NCI-H2029 treated with DMSO at 0.1 percent for 48 hours (cell line): Measurements from ENCODE around the gene CRTAP.
"Not testable (repeated sequence)": the region's sequence is repeated elsewhere in the genome, so short reads cannot be mapped to it uniquely, and the experiment has no call there.

Source experiments
- DNase-seq: peaks from one replicate; lab custom pipeline; 2025; lab: John Stamatoyannopoulos, UW

CRTAP gene

GRCh38 chr3:33100229-33100628 is 13.6 kb upstream of the CRTAP start:
- no peak for DNase-seq

- no peak for DNase-seq
Measured at GRCh38 chr3:33103034-33103433, 10.8 kb upstream of the CRTAP start.

GRCh38 chr3:33103480-33103879 is 10.3 kb upstream of the CRTAP start:
- DNase-seq, result no peak

- no peak for DNase-seq
Measured at GRCh38 chr3:33104803-33105202, 9.0 kb upstream of the CRTAP start.

- DNase-seq, result no peak
Measured at GRCh38 chr3:33105341-33105948, 8.4 kb upstream of the CRTAP start.

- not testable (repeated sequence) for DNase-seq
Measured at GRCh38 chr3:33106854-33107253, 7.0 kb upstream of the CRTAP start.

GRCh38 chr3:33111581-33111980 is 2.2 kb upstream of the CRTAP start:
- no peak for DNase-seq

GRCh38 chr3:33114622-33115023 is 809 bp downstream of the CRTAP start:
- no peak for DNase-seq

- DNase-seq, result no peak
Measured at GRCh38 chr3:33115024-33115768, 1.4 kb downstream of the CRTAP start.

- no peak for DNase-seq
Measured at GRCh38 chr3:33117461-33117860, 3.6 kb downstream of the CRTAP start.

GRCh38 chr3:33119891-33120290 is 6.1 kb downstream of the CRTAP start:
- no peak for DNase-seq

GRCh38 chr3:33122991-33123390 is 9.2 kb downstream of the CRTAP start:
- DNase-seq, result no peak

- DNase-seq, result no peak
Measured at GRCh38 chr3:33124638-33125037, 10.8 kb downstream of the CRTAP start.

- DNase-seq, result no peak
Measured at GRCh38 chr3:33125840-33126239, 12.0 kb downstream of the CRTAP start.

GRCh38 chr3:33128706-33129105 is 14.9 kb downstream of the CRTAP start:
- no peak for DNase-seq

- no peak for DNase-seq
Measured at GRCh38 chr3:33130144-33130543, 16.3 kb downstream of the CRTAP start.

GRCh38 chr3:33131331-33132018 is 17.7 kb downstream of the CRTAP start:
- DNase-seq, result peak; percentile 87

- no peak for DNase-seq
Measured at GRCh38 chr3:33132019-33132360, 18.2 kb downstream of the CRTAP start.

- no peak for DNase-seq
Measured at GRCh38 chr3:33134026-33134625, 20.3 kb downstream of the CRTAP start.

- no peak for DNase-seq
Measured at GRCh38 chr3:33137691-33138090, 23.9 kb downstream of the CRTAP start.

- DNase-seq, result not testable (repeated sequence)
Measured at GRCh38 chr3:33139006-33139623, 25.3 kb downstream of the CRTAP start.

- no peak for DNase-seq
Measured at GRCh38 chr3:33139996-33140395, 26.2 kb downstream of the CRTAP start.
